Peyer's patch (tissue), 4 donors: ENCODE measurements around the gene CETN2. TPM values are rescaled to one million over a fixed set of nuclear protein-coding genes. Genes with fewer than 3 reads are reported as not detected.

Experiments
- DNase-seq, 3 donors: peaks; one replicate each; pipeline ENCODE4 v3.0.0-alpha.2; 2017 to 2019
- H3K27ac ChIP-seq, 4 donors: fragments of 200-600 bp; sonication (generic); one replicate each; pipeline ENCODE4 v1.5.1; 2016 to 2019
- H3K27me3 ChIP-seq, 2 donors: fragments of 200-600 bp; sonication (generic); one replicate each; pipeline ENCODE4 v1.5.1; 2019
- H3K36me3 ChIP-seq, 3 donors: fragments of 200-600 bp; sonication (generic); one replicate each; pipeline ENCODE4 v1.5.1; 2016 to 2019
- H3K4me1 ChIP-seq, 4 donors: fragments of 200-600 bp; sonication (generic); one replicate each; pipeline ENCODE4 v1.5.1; 2016 to 2019
- H3K4me3 ChIP-seq, 4 donors: fragments of 200-600 bp; sonication (generic); 1 replicate in 3 of 4; 2 replicates in 1 of 4; pipeline ENCODE4 v1.5.1; 2016 to 2019; ENCODE audit warnings: mild to moderate bottlenecking in 1 of 4
- H3K9me3 ChIP-seq, 4 donors: fragments of 200-600 bp; sonication (generic); one replicate each; pipeline ENCODE4 v1.5.1; 2016 to 2019; ENCODE audit warnings: mild to moderate bottlenecking in 1 of 4
- POLR2A ChIP-seq, 2 donors: fragments of 450-650 bp; IDR thresholded peaks; one replicate each; pipeline ENCODE4 v1.5.1; 2017; ENCODE audit warnings: antibody characterized with exemption in 2 of 2, mild to moderate bottlenecking in 2 of 2, moderate library complexity in 2 of 2
- total RNA-seq, 4 donors: library from RNA; depleted of rRNA; stranded (reverse); fragments of >200 nt; gene quantifications; one replicate each; pipeline ENCODE4 v1.1.0, GENCODE V29; 2016
- TF ChIP-seq, protein P1 (sequence below), 6 experiments: fragments of 450-650 bp in 4 of 6; fragments of 200-600 bp in 2 of 6; sonication (generic) in 1 of 6; IDR thresholded peaks; one replicate each; pipeline ENCODE4 v1.5.1; 2017 to 2019; ENCODE audit warnings: antibody characterized with exemption in 6 of 6, mild to moderate bottlenecking in 3 of 6, moderate library complexity in 1 of 6

Gene CETN2
- total RNA-seq, 4 donors from 2014 or later = 5.7 to 23.1 (median 9.5) TPM

DNA sequence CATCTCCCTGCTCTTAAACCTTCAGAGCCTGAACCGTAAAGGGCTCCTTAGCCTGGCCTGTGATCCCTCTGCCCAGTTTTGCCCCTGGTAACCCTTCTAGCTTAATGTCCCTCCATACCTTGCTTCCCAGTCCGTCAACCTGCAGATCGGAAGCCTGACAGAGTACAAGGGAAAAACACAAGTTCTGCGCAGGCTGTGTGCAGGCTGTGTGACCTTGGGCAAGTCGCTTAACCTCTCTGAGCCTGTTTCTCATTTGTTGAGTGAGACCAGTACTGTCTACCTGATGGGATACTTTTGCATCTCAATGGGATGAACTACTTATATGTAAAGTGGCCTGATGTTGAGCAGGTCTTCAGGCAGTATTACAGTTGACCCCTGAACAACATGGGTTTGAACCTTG is 2.0 kb upstream of the CETN2 start:
- no peaks in the 10 kb centered on the region for H3K36me3 ChIP-seq
- H3K4me3 ChIP-seq = peak overlapping the region in 1 of 4 donors; percentile 85
- peaks cover 0 to 5% (median 0%) of the 10 kb centered on the region in 4 donors for H3K4me1 ChIP-seq
- no peak for TF ChIP-seq POLR2A (IDR thresholded peaks at IDR 0.05)
- TF ChIP-seq, protein P1, sequence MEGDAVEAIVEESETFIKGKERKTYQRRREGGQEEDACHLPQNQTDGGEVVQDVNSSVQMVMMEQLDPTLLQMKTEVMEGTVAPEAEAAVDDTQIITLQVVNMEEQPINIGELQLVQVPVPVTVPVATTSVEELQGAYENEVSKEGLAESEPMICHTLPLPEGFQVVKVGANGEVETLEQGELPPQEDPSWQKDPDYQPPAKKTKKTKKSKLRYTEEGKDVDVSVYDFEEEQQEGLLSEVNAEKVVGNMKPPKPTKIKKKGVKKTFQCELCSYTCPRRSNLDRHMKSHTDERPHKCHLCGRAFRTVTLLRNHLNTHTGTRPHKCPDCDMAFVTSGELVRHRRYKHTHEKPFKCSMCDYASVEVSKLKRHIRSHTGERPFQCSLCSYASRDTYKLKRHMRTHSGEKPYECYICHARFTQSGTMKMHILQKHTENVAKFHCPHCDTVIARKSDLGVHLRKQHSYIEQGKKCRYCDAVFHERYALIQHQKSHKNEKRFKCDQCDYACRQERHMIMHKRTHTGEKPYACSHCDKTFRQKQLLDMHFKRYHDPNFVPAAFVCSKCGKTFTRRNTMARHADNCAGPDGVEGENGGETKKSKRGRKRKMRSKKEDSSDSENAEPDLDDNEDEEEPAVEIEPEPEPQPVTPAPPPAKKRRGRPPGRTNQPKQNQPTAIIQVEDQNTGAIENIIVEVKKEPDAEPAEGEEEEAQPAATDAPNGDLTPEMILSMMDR (IDR thresholded peaks at IDR 0.05) = no peak
- DNase-seq = no peak
- no peak overlapping the region for H3K27ac ChIP-seq
- no peaks in the 10 kb centered on the region for H3K27me3 ChIP-seq
- H3K9me3 ChIP-seq = no peaks in the 10 kb centered on the region

DNA sequence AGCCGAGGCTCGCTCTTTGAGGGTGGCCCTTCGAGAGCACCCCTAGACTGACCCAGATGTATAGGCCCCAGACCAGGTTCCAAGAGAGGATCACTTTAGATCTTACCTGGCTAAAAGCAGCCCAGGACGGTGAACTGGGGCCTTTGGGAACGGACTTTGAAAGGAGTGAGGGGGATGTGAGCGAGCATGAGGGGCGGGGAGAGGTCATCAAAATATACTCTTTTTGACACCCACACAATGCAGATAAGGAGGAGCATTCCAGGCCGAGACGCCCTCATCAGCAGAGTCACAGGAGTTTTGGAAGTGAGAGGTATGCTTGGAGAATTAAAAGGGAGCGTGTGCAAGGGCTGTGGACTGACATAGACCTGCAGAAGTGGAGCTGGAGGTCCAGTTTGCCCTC is 834 bp upstream of the CETN2 start:
- Histone ChIP-seq H3K27me3 (no peaks in the 10 kb centered on the region), H3K36me3 (no peaks in the 10 kb centered on the region), H3K9me3 (no peaks in the 10 kb centered on the region), H3K4me1 (peaks cover 0 to 5% (median 0%) of the 10 kb centered on the region in 4 donors), H3K27ac (peak overlapping the region in 3 of 4 donors; percentile 75 to 79 (median 77)), H3K4me3 (peak overlapping the region; percentile 51 to 85 (median 68))
- DNase-seq = no peak
- TF ChIP-seq, protein P1 (IDR thresholded peaks at IDR 0.05) = no peak
- TF ChIP-seq POLR2A (IDR thresholded peaks at IDR 0.05) = no peak

DNA sequence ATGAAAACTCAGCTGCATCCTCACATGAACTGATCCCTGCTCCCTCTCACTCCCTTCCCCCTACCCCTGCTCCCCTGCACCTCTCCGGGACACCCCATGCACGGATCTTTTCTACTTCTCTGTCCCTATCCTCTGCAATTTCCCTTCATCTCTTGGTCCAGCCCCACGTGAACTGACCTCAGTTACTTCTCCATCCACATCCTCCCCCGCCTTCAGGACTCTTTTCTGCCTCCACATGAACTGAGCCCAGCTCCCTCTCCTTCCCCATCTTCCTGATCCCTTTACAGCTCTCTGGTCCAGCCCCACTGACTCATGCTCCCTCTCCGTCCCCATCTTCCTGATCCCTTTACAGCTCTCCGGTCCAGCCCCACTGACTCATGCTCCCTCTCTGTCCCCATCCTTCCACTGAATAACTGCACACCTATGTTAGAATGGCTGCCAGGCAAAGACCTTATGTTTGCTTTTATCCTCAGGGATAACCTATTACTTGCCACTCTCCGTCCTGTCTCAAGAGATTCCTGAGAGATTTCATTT is 5.6 kb downstream of the CETN2 start:
- DNase-seq = no peak

DNA sequence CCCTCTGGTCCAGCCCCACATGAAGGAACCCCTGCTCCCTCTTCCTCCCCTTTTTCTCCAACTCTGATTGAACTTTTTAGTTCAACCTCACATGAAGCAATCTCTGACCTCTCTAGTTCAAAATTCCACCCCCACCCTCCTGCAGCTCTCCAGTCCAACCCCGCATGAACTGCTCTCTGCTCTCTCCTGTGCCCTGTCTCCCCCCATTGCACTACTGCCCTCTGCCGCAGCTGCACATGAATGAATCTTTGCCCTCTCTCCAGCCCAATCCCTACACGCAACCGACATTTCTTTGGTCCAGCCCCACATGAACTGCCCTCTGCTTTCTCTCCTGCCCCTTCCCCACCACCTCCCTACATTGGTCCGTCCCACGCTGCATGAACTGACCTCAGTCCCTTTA is 6.9 kb downstream of the CETN2 start:
- no peak overlapping the region for H3K27ac ChIP-seq
- no peaks in the 10 kb centered on the region for H3K27me3 ChIP-seq
- H3K36me3 ChIP-seq = no peaks in the 10 kb centered on the region
- DNase-seq = no peak
- TF ChIP-seq POLR2A (IDR thresholded peaks at IDR 0.05) = no peak
- TF ChIP-seq, protein P1 (IDR thresholded peaks at IDR 0.05) = no peak
- H3K4me3 ChIP-seq = no peak overlapping the region
- H3K9me3 ChIP-seq = no peaks in the 10 kb centered on the region
- H3K4me1 ChIP-seq = no peaks in the 10 kb centered on the region

More for the DNA sequence above, 5.6 kb downstream of the CETN2 start:
- Histone ChIP-seq H3K4me1 (peaks cover 0 to 3% (median 0%) of the 10 kb centered on the region in 4 donors), H3K4me3 (no peak overlapping the region), H3K36me3 (no peaks in the 10 kb centered on the region), H3K27me3 (no peaks in the 10 kb centered on the region), H3K9me3 (no peaks in the 10 kb centered on the region), H3K27ac (no peak overlapping the region)
- no peak for TF ChIP-seq POLR2A (IDR thresholded peaks at IDR 0.05)
- TF ChIP-seq, protein P1 (IDR thresholded peaks at IDR 0.05) = no peak

DNA sequence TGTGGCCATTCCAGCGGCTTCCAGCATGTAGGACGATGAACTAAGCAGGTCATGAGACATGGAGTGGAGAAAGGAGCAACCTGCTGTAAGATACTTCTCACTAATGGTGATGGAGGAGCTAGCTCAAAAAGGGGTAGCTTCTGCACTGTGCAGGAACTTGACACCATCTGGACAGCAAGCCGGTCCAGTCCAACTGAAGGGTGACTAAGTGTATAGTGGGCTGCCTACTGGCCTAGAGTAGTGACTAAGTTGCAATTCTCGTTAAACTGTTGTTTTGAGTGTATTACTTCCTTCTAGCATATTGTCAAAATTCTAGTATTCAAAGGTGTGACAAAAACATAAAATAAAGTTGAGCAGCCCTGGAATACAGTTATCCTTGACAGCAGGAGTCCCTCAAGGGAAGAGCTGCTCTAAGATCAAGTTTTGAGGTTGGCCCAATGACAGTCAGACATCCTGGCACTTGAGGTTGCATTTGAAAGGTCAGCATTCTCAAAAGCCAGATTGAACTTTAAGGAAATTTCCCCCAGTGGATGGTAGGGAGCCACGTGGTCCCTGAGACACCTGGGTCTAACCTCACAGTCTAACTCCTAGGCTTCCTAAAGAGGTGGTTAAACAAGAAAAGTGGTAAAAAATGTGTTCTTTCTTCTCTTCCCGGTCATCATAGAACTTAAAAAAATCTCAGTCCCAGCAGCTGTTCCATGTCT is 8.0 kb downstream of the CETN2 start:
- no peaks in the 10 kb centered on the region for H3K9me3 ChIP-seq
- H3K4me3 ChIP-seq = no peak overlapping the region
- no peaks in the 10 kb centered on the region for H3K4me1 ChIP-seq
- no peak overlapping the region for H3K27ac ChIP-seq
- no peaks in the 10 kb centered on the region for H3K36me3 ChIP-seq
- H3K27me3 ChIP-seq = no peaks in the 10 kb centered on the region
- TF ChIP-seq POLR2A (IDR thresholded peaks at IDR 0.05) = no peak
- TF ChIP-seq, protein P1 (IDR thresholded peaks at IDR 0.05) = no peak
- no peak for DNase-seq
